Lung (tissue), 12 donors: Measurements from ENCODE around the gene PCDHGA7. TPM values are rescaled to one million over a fixed set of nuclear protein-coding genes. Genes with fewer than 3 reads are reported as not detected.
"Not testable (repeated sequence)": the region's sequence is repeated elsewhere in the genome, so short reads cannot be mapped to it uniquely, and the experiment has no call there.

Source experiments
- ATAC-seq: fragments of 200-7000 bp; cut with Tn5 transposase; one replicate; pipeline ENCODE4 v1.9.1; 2020; ENCODE audit warnings: moderate number of reproducible peaks; ENCODE audit not compliant: insufficient read depth, low FRiP score
- DNase-seq, 3 donors: peaks; one replicate each; pipeline ENCODE4 v3.0.0-alpha.2; 2013 to 2017
- H3K27ac ChIP-seq, 2 donors: one replicate each; pipeline ENCODE4 v1.5.1; 2013; ENCODE audit warnings: mild to moderate bottlenecking in 2 of 2, moderate library complexity in 2 of 2, control low read depth in 1 of 2, inconsistent platforms in 1 of 2, low read depth in 1 of 2, low read length in 1 of 2
- H3K27me3 ChIP-seq, 3 donors: one replicate each; pipeline ENCODE4 v1.5.1; 2013; ENCODE audit warnings: low read length in 2 of 3; ENCODE audit not compliant: control insufficient read depth in 3 of 3, insufficient read depth in 3 of 3
- H3K36me3 ChIP-seq, 4 donors: one replicate each; pipeline ENCODE4 v1.5.1; 2013; ENCODE audit warnings: low read length in 4 of 4, mild to moderate bottlenecking in 1 of 4, moderate library complexity in 1 of 4; ENCODE audit not compliant: control insufficient read depth in 4 of 4, insufficient read depth in 4 of 4
- H3K4me1 ChIP-seq, 5 donors: one replicate each; pipeline ENCODE4 v1.5.1; 2013; ENCODE audit warnings: low read length in 5 of 5, mild to moderate bottlenecking in 2 of 5, moderate library complexity in 1 of 5; ENCODE audit not compliant: control insufficient read depth in 5 of 5, insufficient read depth in 5 of 5
- H3K4me3 ChIP-seq: one replicate; pipeline ENCODE4 v1.5.1; 2013; ENCODE audit warnings: mild to moderate bottlenecking, control low read depth, moderate library complexity
- H3K9ac ChIP-seq, 2 donors: one replicate each; pipeline ENCODE4 v1.5.1; 2013; ENCODE audit warnings: low read length in 2 of 2, control low read depth in 1 of 2; ENCODE audit not compliant: insufficient read depth in 1 of 2
- H3K9me3 ChIP-seq, 4 donors: one replicate each; pipeline ENCODE4 v1.5.1; 2013; ENCODE audit warnings: low read length in 3 of 4, mild to moderate bottlenecking in 1 of 4, moderate library complexity in 1 of 4; ENCODE audit not compliant: control insufficient read depth in 4 of 4, insufficient read depth in 3 of 4
- CTCF ChIP-seq: IDR thresholded peaks from 2 replicates; pipeline ENCODE4 v1.5.1; 2012; ENCODE audit warnings: mild to moderate bottlenecking; ENCODE audit errors: control extremely low read depth, extremely low read depth
- WGBS, 2 donors: extraction: QIAGEN DNeasy Blood & Tissue Kit; methylation state at CpG; one replicate each; pipeline ENCODE4 v1.1.7; 2013; 5-methylcytosine and 5-hydroxymethylcytosine counted together
- polyA plus RNA-seq, 2 donors: library from polyadenylated mRNA; stranded (reverse); fragments of 200-250 nt; gene quantifications; one replicate each; pipeline ENCODE4 v1.2.1, GENCODE V29; 2013
- total RNA-seq, 2 donors: library from RNA; depleted of rRNA in 1 of 2; stranded (reverse); fragments of >200 nt in 1 of 2; gene quantifications; one replicate each; pipeline ENCODE4 v1.2.1, GENCODE V29; 2014 to 2021
- donor health status: control.
- donor health status: control.
- donor health status: Bipolar disorder and iron deficiency.
- donor health status: healthy.
- donor health status: DM: yes; HTN: yes; CAD: no.

PCDHGA7 gene
- total and polyA plus RNA-seq, 4 donors: 0.23 to 6.3 (median 1.6) TPM

GRCh38 chr5:141407790-141408505 is 25.4 kb downstream of the PCDHGA7 start, which contains the start of gene PCDHGB6:
PCDHGB6 (plus strand) TSS chr5:141408021; CDS start chr5:141408203, 182 bp downstream.
- ATAC-seq (peak; percentile 62), DNase-seq (peak; percentile 54 to 64 (median 62))
- H3K27ac ChIP-seq, H3K4me1 ChIP-seq, H3K4me3 ChIP-seq, H3K27me3 ChIP-seq, H3K9ac ChIP-seq: not testable (repeated sequence)
- TF ChIP-seq CTCF: peak; percentile 29
- 10% methylated on average over 48 to 51 of the region's 51 CpGs for WGBS, 2 donors
- peaks cover 0 to 57% (median 27%) of the 10 kb centered on the region in 4 donors for H3K9me3 ChIP-seq
- H3K36me3 ChIP-seq: peaks cover 0 to 26% (median 0%) of the 10 kb centered on the region in 4 donors

- no peak for TF ChIP-seq CTCF
- Histone ChIP-seq H3K9ac (no peak overlapping the region), H3K27ac (no peak overlapping the region), H3K4me1 (peaks cover 0 to 4% (median 0%) of the 10 kb centered on the region in 5 donors), H3K9me3 (peaks cover 0 to 56% (median 31%) of the 10 kb centered on the region in 4 donors), H3K36me3 (peaks cover 0 to 32% (median 0%) of the 10 kb centered on the region in 4 donors), H3K4me3 (no peak overlapping the region), H3K27me3 (peaks cover 0 to 7% (median 7%) of the 10 kb centered on the region in 3 donors)
- DNase-seq: no peak
- no peak for ATAC-seq
- WGBS, 2 donors: 26 to 27% methylated on average over 64 of the region's 64 CpGs
Observed at GRCh38 chr5:141409598-141410306, 27.2 kb downstream of the PCDHGA7 start.

- no peak overlapping the region for H3K9ac ChIP-seq
- H3K9me3 ChIP-seq: peaks cover 0 to 51% (median 31%) of the 10 kb centered on the region in 4 donors
- no peak overlapping the region for H3K27ac ChIP-seq
- no peak overlapping the region for H3K4me3 ChIP-seq
- 58 to 77% methylated on average over 3 of the region's 3 CpGs for whole genome bisulfite sequencing, 2 donors
- DNase-seq (no peak), ATAC-seq (no peak)
- peaks cover 0 to 30% (median 0%) of the 10 kb centered on the region in 4 donors for H3K36me3 ChIP-seq
- TF ChIP-seq CTCF: no peak
- H3K27me3 ChIP-seq: peaks cover 0 to 7% (median 7%) of the 10 kb centered on the region in 3 donors
- peaks cover 0 to 2% (median 0%) of the 10 kb centered on the region in 5 donors for H3K4me1 ChIP-seq
Observed at GRCh38 chr5:141411575-141411974, 29.0 kb downstream of the PCDHGA7 start.
